Breast epithelium (tissue), 3 donors: ENCODE data around the gene RMP24.

Experiments used
- CTCF ChIP-seq, 3 donors: fragments of 450-650 bp; IDR thresholded peaks; one replicate each; pipeline ENCODE4 v1.5.1; 2016 to 2017; ENCODE audit warnings: antibody characterized with exemption in 3 of 3, mild to moderate bottlenecking in 3 of 3, moderate library complexity in 3 of 3
- POLR2A ChIP-seq: fragments of 450-650 bp; IDR thresholded peaks from one replicate; pipeline ENCODE4 v1.6.1; 2016; ENCODE audit warnings: antibody characterized with exemption, mild to moderate bottlenecking, moderate library complexity

GRCh38 chr18:36009214-36009613 lies 36.7 kb downstream of the RMP24 start:
- TF ChIP-seq CTCF (IDR thresholded peaks at IDR 0.05) (no peak), POLR2A (no peak)
